Lower leg skin (tissue), 4 donors: ENCODE data around the gene ORC4. TPM values are rescaled to one million over a fixed set of nuclear protein-coding genes. Genes with fewer than 3 reads are reported as not detected.

Experiments
- DNase-seq, 2 donors: peaks; one replicate each; pipeline ENCODE4 v3.0.0-alpha.2; 2019; ENCODE audit warnings: low spot score in 2 of 2
- H3K4me3 ChIP-seq: fragments of 200-600 bp; sonication (generic); 2 replicates; pipeline ENCODE4 v1.5.1; 2017; ENCODE audit warnings: mild to moderate bottlenecking, low read depth; ENCODE audit not compliant: poor library complexity, severe bottlenecking
- CTCF ChIP-seq, 3 donors: fragments of 450-650 bp; IDR thresholded peaks; one replicate each; pipeline ENCODE4 v1.5.1; 2016; ENCODE audit warnings: antibody characterized with exemption in 3 of 3, mild to moderate bottlenecking in 3 of 3, moderate library complexity in 2 of 3
- POLR2A ChIP-seq, 2 donors: fragments of 450-650 bp; IDR thresholded peaks; one replicate each; pipeline ENCODE4 v1.6.1; 2016 to 2017; ENCODE audit warnings: antibody characterized with exemption in 2 of 2, mild to moderate bottlenecking in 1 of 2, moderate library complexity in 1 of 2
- WGBS, 2 donors: methylation state at CpG; one replicate each; pipeline ENCODE4 v1.1.5; 2018; 5-methylcytosine and 5-hydroxymethylcytosine counted together
- intact Hi-C: fragments of 100-400 bp; cut with DNase I; formaldehyde crosslinking; loops from one replicate; pipeline ENCODE4 v1.15.0; 2023; ENCODE audit warnings: low total_unique reads
- total RNA-seq, 4 donors: library from RNA; depleted of rRNA; stranded (reverse); fragments of >200 nt; gene quantifications; one replicate each; pipeline ENCODE4 v1.1.0, GENCODE V29; 2016

Gene ORC4
- total RNA-seq: 10 to 100 TPM; 21.6 to 59.4 (median 38.8) TPM

GRCh38 chr2:148020111-148021058 is at the start of gene ORC4:
ORC4 (minus strand) TSS chr2:148020737; CDS start chr2:147975958, 44,779 bp downstream.
- H3K4me3 ChIP-seq: peak within 1 kb of the TSS; percentile 71
- TF ChIP-seq CTCF (IDR thresholded peaks at IDR 0.05): peak in 1 of 3 donors; percentile 40
- TF ChIP-seq POLR2A (IDR thresholded peaks at IDR 0.05): no peak
- peak; percentile 99 for DNase-seq
- WGBS, 2 donors: 0 to 1% methylated on average over 51 to 52 of the region's 52 CpGs
- intact Hi-C loops: no loop called here

GRCh38 chr2:148067801-148068200 is 47.3 kb upstream of the ORC4 start:
- DNase-seq: no peak
- H3K4me3 ChIP-seq: no peak overlapping the region
- TF ChIP-seq POLR2A (IDR thresholded peaks at IDR 0.05): no peak
- 94 to 100% methylated on average over 1 of the region's 1 CpG for WGBS, 2 donors
- intact Hi-C loops: no loop called here

- WGBS, 2 donors: 71 to 76% methylated on average over 6 of the region's 6 CpGs
- TF ChIP-seq CTCF (IDR thresholded peaks at IDR 0.05) (no peak), POLR2A (IDR thresholded peaks at IDR 0.05) (no peak)
- H3K4me3 ChIP-seq: no peak overlapping the region
- DNase-seq: no peak
- intact Hi-C loops: no loop called here
These were observed 45.4 kb upstream of the ORC4 start for GRCh38 chr2:148065936-148066335.

- no peak for DNase-seq
- no peak overlapping the region for H3K4me3 ChIP-seq
- intact Hi-C loops: no loop called here
- 77 to 86% methylated on average over 2 of the region's 2 CpGs for WGBS, 2 donors
- TF ChIP-seq CTCF (IDR thresholded peaks at IDR 0.05): no peak
- no peak for TF ChIP-seq POLR2A (IDR thresholded peaks at IDR 0.05)
These were observed 43.1 kb upstream of the ORC4 start for GRCh38 chr2:148063633-148064032.

- no peak for DNase-seq
- intact Hi-C loops: no loop called here
- WGBS, 2 donors: 68 to 85% methylated on average over 1 of the region's 1 CpG
- H3K4me3 ChIP-seq: no peak overlapping the region
- no peak for TF ChIP-seq POLR2A (IDR thresholded peaks at IDR 0.05)
- TF ChIP-seq CTCF (IDR thresholded peaks at IDR 0.05): no peak
These were observed 38.1 kb upstream of the ORC4 start for GRCh38 chr2:148058641-148059040.

- intact Hi-C loops: no loop called here
- TF ChIP-seq CTCF (IDR thresholded peaks at IDR 0.05): no peak
- TF ChIP-seq POLR2A (IDR thresholded peaks at IDR 0.05): no peak
- no peak overlapping the region for H3K4me3 ChIP-seq
- no peak for DNase-seq
- 95 to 98% methylated on average over 3 of the region's 3 CpGs for WGBS, 2 donors
These were observed 32.1 kb upstream of the ORC4 start for GRCh38 chr2:148052687-148053086.
